ENCODE data around the gene METTL14.

GRCh38 chr4:118736900-118737299, 51.7 kb downstream of the METTL14 start:
- TF ChIP-seq POLR2A (IDR thresholded peaks at IDR 0.05) (no peak), EP300 (IDR thresholded peaks at IDR 0.05) (no peak)
- TF ChIP-seq, protein P1, sequence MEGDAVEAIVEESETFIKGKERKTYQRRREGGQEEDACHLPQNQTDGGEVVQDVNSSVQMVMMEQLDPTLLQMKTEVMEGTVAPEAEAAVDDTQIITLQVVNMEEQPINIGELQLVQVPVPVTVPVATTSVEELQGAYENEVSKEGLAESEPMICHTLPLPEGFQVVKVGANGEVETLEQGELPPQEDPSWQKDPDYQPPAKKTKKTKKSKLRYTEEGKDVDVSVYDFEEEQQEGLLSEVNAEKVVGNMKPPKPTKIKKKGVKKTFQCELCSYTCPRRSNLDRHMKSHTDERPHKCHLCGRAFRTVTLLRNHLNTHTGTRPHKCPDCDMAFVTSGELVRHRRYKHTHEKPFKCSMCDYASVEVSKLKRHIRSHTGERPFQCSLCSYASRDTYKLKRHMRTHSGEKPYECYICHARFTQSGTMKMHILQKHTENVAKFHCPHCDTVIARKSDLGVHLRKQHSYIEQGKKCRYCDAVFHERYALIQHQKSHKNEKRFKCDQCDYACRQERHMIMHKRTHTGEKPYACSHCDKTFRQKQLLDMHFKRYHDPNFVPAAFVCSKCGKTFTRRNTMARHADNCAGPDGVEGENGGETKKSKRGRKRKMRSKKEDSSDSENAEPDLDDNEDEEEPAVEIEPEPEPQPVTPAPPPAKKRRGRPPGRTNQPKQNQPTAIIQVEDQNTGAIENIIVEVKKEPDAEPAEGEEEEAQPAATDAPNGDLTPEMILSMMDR (IDR thresholded peaks at IDR 0.05) = no peak
